ENCODE measurements around the gene CCDC194. TPM values are rescaled to one million over a fixed set of nuclear protein-coding genes. Genes with fewer than 3 reads are reported as not detected.

The CCDC194 gene
- total and polyA plus RNA-seq, 2 of the 13 experiments (the other 11 are each of a cell fraction or from before 2014, with no cell fraction given): 0.13 to 0.21 TPM

GRCh38 chr19:17376935-17377600, 16.9 kb downstream of the CCDC194 start, which contains the start of gene PLVAP:
Gene PLVAP (minus strand): TSS chr19:17377342. CDS start chr19:17377288, 54 bp downstream.
- H3K27me3 ChIP-seq (ENCODE audit: control insufficient read depth in 1 of 2, insufficient read depth in 2 of 2, low read length in 2 of 2): peaks cover 0 to 8% of the 10 kb centered on the region in 2 experiments; a peak in 3 of 5 replicates
- TF ChIP-seq ZNF687 (CRISPR knock-in tag; IDR thresholded peaks at IDR 0.05): peak; percentile 32; the same call in 1 of the 2 replicates
- peak; percentile 87 for TF ChIP-seq BHLHE40 (IDR thresholded peaks at IDR 0.05; ENCODE audit: low read length)
- no peak for TF ChIP-seq ZNF407 (CRISPR knock-in tag; IDR thresholded peaks at IDR 0.05; ENCODE audit: not compliant biosample characterization)
- TF ChIP-seq ARHGAP35 (CRISPR knock-in tag; IDR thresholded peaks at IDR 0.05; ENCODE audit: borderline replicate concordance): no peak
- TF ChIP-seq ARID4A (CRISPR knock-in tag; IDR thresholded peaks at IDR 0.05; ENCODE audit: borderline replicate concordance): no peak
- 0 out of 2 replicates have a peak, but pooled peaks have one; percentile 5 for TF ChIP-seq HNF4A (CRISPR knock-in tag; IDR thresholded peaks at IDR 0.05)
- ChIA-PET CTCF (ENCODE audit: low intra/inter-chr PET ratio, low total read pairs) (no interaction called here), POLR2A (no interaction called here)
- H3K9me3 ChIP-seq (ENCODE audit: low read length): no peaks in the 10 kb centered on the region
- no peak within 1 kb of the TSS for H3K27ac ChIP-seq (ENCODE audit: extremely low read length, insufficient read depth, low read length)
- DNase-seq (ENCODE audit: low spot score): no peak
- in situ Hi-C loops (cut with HindIII; ENCODE audit: extremely low pct_ligation_motif_present, low pct_unique_long_range_greater_than_20kb) (no loop called here), intact Hi-C loops (cut with micrococcal nuclease; ENCODE audit: unreplicated experiment) (no loop called here)
- peak; percentile 46 for ATAC-seq
- no peaks in the 10 kb centered on the region for H4K20me1 ChIP-seq (ENCODE audit: insufficient read depth, low read length)
- H3K4me1 ChIP-seq (ENCODE audit: insufficient read depth, low read length): peaks cover 12% of the 10 kb centered on the region
- no peaks in the 10 kb centered on the region for H3K36me3 ChIP-seq (replicated peaks in 1 of 2; ENCODE audit: control insufficient read depth in 1 of 2, insufficient read depth in 2 of 2, low read length in 2 of 2)
- no peak within 1 kb of the TSS for H3K9ac ChIP-seq (ENCODE audit: insufficient read depth, low read depth, low read length)
- 26% methylated on average over 23 of the region's 39 CpGs for WGBS (ENCODE audit: low lambda C conversion rate)
- H2AFZ ChIP-seq (ENCODE audit: low read length): peak within 1 kb of the TSS; percentile 11
- BruUV-seq (replicated peaks): no TSS peak
- FAIRE-seq: no peak
- no peak within 1 kb of the TSS for H3K4me3 ChIP-seq (replicated peaks in 1 of 3; ENCODE audit: insufficient read depth in 1 of 3, low read depth in 2 of 3, low read length in 3 of 3)
- H3K4me2 ChIP-seq (ENCODE audit: low read depth, low read length): no peak within 1 kb of the TSS
- H3K79me2 ChIP-seq (ENCODE audit: insufficient read depth, low read length): no peaks in the 10 kb centered on the region
